HG03342 (cell line): Measurements from ENCODE around the gene PTRHD1.
"Not testable (repeated sequence)": the region's sequence is repeated elsewhere in the genome, so short reads cannot be mapped to it uniquely, and the experiment has no call there.

Source experiments
- ATAC-seq: cut with Tn5 transposase; IDR thresholded peaks from one replicate; pipeline ENCODE4 v1.9.1; 2021; ENCODE audit warnings: mild to moderate bottlenecking, moderate library complexity; ENCODE audit not compliant: unreplicated experiment

PTRHD1 gene, protein sequence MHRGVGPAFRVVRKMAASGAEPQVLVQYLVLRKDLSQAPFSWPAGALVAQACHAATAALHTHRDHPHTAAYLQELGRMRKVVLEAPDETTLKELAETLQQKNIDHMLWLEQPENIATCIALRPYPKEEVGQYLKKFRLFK

DNA sequence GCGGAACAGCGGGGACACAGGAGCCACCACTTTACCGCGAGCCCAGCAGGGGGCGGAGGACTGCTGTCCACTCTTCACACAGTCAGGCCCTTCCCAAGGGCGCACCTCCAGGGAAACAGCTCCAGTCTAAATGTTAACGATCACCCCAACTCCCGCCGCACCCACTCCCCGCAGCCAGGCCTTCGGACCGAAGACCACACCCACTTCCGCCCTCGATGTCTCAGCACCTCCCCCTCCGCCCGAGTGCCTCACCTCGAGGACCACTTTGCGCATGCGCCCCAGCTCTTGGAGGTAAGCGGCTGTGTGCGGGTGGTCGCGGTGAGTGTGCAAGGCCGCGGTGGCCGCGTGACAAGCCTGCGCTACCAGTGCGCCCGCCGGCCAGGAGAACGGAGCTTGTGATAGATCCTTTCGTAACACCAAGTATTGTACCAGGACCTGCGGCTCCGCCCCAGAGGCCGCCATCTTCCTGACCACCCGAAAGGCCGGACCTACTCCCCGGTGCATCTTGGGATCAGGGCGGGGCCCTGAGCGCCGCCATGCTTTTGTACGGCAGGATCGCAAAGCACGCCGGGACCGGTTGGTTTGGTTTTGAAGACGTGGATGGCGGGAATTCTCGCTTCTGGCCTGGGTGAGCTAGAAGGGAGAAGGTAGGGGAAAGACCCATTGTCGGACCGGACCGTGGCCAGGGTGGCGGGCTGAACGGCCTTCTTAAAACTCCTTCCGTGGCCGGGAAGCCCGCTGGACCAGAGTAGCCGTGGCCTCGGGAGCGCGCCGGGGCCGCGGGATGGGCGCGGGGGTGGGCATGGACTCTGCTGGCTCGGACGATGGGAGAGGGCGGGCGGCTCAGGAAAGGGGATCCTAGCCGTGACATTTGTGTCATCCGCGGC, at the start of gene PTRHD1, which contains the start of gene CENPO:
PTRHD1 (minus strand) TSS at position 518 of the 887 bp plus-strand sequence; CDS start at position 504, 14 bp downstream.
CENPO (plus strand) TSS at position 552 of the 887 bp plus-strand sequence. CDS start 495 bp downstream, outside the sequence.
- peak; percentile 91 for ATAC-seq

DNA sequence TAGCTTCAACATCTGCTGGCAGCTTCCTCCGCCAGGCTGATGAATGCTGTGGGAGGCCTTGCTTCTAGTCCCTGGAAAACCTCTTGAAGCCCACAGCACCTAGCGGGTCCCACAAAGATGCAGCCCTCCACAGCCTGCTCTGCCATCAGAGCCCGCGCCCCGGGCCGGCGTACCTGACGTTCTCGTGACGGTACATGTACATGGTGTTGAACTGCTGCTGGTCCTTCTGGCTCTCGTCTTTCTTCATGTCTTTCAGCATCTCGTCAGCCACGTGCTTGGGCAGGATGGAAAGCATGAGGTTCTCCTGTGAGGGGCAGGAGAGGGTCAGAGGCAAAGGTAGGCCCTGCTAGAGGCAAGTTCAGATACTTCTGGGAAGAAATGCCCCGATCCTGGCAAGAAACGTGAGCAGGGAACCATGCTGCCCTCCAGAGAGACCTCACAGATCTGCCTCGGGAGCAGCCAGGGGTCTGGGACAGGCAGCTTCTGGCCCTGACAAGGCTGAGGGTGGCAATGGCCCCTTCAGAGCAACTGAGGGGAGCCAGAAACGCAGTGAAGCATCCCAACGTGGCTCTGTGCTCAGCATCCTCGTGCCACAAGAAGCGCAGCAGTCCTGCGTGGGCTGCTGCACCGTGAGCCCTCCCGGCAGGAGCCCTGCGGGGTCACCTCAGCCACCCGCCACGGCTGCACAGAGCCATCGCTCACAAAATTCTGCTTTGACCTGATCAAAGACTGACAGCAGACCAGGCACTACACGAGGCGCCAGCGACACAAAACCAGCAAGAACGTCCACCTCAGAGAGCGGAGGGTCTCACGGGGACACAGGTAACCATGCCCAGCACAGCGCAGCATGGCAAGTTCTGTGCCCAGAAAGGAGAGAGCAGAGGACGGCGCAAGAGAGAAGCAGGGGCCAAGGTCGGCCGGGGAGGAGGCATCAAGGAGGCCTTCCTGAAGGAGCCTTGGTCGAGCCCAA, 49.2 kb upstream of the PTRHD1 start:
- no peak for ATAC-seq

DNA sequence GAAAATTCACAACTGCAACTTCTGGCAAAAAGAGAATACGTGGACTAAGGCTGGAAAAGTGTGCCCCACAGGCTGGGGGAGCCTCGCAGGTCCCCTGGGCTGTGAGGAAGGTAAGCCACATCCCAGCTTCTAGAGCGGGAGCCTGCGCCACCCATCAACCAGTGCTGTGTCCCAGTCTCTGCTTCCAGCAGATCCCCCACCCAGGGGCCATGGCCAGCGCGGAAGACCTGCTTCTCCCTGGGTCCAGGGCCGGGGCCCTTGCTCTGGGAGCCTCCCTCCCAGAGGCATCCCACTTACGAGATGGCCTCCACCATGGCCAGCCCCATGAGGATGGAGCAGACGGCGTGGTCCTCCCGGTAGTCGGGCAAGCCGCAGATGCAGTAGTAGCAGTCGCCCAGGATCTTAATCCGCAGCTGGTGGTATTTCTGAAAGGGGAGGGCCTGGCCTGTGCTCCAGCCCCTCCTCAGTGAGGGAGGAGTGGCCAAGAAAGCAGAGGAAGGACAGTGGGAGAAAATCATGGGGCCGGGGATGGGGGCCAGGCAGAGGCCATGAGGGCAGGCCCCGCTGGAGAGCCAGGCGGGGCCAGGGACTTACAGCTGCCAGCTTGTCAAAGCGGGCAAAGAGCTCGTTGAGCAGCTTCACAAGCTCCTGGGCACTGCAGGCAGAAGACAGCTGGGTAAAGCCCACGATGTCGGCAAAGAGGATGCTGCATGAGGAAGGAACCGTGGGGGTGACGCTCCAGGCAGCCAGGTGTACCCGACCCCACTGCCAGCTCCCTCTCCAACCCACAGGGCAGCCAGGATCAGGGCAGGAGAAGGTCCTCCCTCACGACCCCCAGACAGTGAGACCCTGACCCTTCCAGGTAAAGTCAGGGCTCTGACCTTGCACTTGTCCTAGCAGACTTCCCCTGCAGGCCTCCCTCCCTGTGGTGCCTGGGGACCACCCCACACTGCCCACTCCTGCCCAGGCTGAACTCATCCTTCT, 48.1 kb upstream of the PTRHD1 start:
- ATAC-seq, result no peak

DNA sequence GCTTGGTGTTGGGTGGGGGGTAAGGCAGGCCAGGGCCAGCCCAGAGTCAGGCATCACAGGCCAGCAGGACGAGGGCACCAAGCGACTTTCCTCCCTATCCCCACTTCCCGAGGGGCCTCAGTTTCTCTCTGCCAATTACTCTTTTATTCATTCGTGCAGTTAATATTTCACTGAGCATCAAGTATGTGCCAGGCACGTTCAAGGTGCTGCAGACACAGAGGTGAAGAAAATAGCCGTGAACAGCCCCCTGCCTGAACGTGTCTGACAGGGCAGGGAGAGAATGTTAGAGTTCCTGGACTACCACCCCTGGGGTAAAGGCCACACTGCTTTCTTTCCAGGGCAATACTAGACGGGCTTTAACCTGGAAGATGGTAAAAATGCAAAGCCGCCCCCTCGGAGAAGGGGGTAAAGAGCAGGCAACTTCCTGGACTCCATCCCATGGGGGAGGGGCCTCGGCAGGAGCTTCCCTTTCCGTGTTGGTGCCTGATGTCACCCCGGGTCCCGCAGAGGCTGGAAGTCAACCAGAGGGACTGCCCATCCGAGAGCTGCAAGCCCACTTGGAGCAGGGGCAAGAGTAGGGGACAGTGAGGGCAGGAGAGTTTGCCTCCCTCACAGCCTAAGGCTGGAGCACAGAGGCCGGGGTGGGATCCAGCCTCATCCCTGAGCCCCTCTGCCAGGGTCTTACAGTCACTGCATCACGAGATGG, 47.1 kb upstream of the PTRHD1 start:
- ATAC-seq, result no peak

DNA sequence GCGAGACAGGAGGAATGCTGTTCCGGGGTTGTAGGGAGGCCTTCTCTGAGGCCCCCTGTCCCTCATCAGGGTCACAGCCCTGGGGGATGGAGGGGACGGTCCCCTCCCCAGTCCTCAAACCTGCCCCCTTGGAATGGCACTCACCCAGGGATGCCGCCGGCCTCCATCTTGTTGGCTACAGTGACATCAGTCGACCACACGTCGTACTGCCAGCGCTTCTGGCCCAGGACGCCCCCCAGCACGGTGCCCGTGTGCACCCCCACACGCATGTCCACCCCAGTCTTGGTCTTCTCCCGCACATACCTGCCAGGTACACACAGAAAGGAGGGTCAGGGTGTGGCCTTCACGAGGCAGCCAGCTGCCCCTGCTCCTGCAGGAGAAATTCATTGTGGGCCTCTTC, 46.5 kb upstream of the PTRHD1 start:
- ATAC-seq, result no peak

DNA sequence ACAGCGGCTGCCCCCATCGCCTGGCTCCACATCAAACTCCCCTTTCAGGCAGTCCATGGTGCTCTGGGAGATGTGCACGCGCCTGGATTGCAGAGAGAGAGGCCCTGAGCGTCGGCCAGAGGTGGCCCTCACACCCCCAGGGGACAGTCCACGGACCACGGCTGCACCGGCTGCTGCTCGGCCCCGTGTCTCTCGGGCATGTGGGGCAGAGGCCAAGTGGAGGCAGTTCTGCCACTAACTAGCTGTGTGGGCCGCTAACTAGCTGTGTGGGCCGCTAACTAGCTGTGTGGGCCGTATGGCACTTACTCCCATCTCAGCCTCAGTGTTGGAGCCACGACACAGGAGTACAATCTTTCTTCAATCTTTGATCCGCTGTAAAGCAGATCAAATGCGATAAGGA, 45.4 kb upstream of the PTRHD1 start:
- ATAC-seq, result no peak

DNA sequence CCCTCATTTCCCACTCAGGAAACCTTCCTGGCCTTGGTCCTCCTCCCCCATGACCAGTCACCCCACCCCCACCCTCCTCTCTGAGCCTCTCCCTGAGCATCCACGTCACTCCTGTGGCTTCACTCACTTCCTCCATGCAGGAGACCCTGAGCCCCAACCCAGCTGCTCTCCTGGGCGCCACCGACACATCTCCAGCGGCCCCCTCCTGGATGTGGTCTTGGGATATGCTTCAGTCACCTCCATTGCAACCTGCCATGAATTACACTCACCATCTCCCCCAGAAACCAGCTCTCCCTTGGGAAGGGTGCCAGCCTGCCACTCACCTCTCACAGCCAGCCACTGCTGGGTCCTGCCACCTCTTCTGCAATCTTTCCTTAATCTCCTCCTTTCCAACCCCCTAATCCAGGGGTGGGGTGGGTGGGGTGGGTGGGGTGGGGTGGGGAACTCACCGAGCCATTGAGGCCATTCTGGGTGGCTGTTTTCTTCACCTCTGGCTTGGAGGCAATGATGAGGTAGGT, 44.9 kb upstream of the PTRHD1 start:
- no peak for ATAC-seq

DNA sequence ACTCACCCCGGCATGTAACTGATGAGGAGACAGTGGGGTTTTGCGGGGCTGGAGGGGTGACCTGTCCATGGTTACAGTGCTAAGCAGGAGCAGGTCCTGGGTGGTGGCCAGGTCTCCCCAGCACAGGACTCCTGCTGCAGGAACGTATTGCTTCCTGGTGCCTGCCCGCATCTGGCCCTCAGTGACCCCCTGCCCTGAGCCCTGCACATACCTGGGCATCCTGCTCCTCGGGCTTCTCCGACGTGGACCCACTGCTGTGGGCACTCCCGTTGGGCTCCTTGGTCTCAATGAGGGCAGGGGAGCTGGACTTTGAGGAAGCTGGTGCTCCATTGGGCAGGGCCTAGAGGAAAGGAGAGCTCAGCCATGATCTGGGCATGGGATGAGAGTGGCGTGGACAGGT, 43.5 kb upstream of the PTRHD1 start:
- no peak for ATAC-seq

DNA sequence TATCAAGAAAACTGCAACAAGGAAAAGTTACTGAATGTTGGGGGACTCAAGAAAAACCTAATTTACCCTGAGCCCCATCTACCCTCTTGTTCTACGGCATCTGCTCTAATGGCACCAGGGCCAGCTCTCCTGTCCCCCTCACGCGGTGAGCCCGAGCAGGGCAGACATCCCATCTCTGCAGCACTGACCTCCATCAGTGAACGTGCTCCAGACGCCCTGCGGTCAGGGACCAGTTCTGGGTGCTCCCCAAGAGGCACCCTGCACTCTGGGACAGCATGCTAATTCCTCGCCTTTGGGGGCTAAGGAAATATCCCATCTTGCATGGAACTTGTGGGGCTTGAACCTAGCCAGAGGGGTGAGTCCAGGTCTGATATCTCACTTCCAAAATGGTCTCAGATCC, 43.0 kb upstream of the PTRHD1 start:
- ATAC-seq, result no peak

DNA sequence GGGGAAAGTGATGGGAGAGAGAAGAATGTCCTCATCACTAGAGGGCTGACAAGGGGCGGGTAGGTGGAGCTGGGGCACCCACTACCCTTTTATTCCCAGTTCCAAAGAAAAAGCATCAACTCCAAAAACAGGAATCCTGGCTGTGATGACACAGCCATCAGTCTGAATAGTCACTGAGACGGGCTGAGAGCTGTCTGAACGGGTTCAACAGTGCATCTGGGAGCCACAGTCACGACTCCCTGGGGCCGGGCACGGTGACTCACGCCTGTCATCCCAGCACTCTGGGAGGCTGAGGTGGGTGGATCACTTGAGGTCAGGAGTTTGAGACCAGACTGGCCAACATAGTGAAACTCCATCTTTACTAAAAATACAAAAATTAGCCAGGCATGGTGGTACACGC, 42.2 kb upstream of the PTRHD1 start:
- not testable (repeated sequence) for ATAC-seq

DNA sequence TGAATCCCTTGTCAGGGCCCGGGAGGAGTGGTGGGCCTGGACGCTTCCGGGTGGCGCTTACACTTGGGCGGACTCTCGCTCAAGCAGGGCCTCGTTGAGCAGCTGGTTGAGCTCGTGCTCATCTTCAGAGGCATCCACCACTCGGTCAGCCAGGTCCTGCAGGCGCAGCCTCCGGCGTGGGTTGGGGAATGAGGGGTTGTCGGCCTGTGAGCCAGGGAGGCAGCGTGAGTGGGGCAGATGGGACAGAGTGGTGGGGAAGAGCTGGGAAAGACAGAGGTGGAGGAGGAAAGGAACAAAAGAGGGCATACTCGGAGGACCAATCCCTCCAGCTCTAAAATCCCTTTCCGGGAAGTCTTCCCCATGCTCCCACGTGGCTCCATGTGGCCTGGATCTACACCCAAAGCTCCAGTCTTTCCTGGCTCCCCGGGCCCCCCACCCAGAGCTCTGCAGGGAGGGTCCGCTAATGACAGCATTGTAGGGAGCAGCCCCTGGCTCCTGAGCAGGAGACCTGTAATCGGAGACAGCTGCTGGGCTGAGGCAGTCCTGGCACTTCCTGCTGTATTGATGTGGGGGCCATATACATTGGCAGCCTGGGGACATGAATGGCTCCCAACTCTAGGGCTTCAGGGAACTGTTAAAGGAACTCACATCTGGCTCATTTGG, 41.7 kb upstream of the PTRHD1 start:
- ATAC-seq, result no peak

DNA sequence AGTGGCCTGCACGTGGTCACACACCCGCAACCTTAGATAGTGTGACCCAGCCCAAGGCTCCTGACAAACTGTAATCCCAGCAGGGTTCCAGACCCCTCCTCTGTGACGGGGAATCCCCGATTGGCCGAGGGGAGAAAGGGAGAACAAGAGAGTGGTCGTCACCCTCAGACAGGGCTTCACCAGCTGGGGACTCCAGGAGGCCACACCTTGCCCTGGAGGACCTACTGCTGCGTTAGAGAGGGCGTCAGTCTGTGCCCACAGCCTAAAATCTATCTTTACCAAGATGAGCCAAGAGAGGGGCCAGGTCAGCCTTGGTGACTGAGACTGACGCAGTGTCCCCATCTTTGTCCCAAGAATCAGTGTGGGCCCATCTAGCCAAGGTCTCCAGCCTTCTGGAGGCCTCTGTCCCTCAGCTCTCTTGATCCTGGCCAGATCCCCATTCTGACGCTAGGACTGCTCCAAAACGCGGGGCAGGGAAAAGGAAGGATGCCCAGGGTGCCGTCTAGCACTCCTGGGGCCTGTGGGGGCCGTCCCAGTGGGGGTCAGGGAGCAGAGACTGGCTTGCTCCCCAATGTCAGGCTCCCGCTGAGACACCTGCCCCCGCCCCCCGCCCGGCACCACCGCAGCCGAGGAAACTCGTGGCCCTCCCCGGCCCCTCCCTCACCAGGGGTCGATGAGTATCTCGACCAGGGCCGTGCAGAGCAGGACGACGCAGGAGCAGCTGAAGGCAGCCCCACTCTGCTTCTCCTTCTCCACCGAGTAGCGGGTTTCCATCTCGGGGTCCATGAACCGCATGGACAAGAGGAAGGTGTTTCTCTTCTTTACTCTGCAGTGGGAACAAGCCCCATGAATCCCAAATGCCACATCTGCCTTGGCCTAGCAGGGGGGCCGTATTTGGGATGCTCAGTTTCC, 40.9 kb upstream of the PTRHD1 start:
- ATAC-seq, result no peak

DNA sequence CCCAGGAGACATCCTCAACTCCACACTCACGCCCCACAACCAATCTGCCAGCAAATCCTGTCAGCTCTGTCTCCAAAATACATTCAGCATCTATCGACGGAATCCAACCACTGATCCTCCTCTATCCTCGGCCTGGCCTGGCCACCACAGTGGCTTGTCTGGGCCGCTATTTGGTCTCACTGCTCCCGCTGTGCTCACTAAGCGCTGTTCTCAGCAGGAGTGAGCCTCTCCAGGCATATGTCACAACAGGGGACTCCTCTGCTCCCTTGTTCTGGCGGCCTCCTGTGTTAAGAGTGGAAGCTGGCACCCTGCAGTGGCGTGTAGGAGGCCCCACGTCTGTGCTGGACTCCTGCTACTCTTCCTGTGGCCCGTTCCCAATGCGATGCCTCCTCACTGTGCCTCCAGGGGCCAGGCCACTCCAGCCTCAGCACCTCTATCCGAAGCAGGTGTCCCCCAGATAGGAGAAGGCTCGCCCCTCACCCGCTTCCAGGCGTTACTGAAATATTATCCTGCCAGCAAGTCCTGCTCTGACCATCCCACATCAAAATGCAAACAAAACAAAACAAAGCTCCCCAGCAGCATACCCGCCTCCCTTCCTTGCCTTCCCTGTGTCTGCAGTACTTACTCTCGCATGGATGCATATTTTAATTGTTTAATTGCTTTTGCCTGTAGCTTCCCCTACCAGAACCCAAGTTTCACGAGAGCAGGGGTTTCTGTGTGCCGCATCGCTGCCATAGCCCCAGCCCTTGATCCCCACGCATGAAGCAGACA, 39.9 kb upstream of the PTRHD1 start:
- no peak for ATAC-seq

DNA sequence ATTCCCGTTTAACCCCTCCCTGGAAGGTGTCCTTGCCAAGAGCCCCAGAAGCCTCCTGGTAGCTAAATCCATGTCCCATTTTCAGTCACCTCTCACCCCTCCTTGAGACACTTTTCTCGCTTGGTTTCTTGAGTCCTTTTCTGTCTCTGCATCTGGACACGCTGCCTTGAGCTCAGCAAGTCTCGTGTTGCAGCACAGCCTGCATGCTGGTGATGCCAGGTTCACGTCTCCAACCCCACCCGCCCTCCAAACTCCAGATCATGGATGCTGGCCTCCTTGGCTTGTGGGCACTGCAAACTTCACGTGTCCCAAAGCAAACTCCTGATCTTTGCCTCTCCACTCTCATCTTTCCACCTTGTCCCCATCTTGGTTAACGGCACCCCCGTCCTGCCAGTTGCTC, 39.3 kb upstream of the PTRHD1 start:
- no peak for ATAC-seq

DNA sequence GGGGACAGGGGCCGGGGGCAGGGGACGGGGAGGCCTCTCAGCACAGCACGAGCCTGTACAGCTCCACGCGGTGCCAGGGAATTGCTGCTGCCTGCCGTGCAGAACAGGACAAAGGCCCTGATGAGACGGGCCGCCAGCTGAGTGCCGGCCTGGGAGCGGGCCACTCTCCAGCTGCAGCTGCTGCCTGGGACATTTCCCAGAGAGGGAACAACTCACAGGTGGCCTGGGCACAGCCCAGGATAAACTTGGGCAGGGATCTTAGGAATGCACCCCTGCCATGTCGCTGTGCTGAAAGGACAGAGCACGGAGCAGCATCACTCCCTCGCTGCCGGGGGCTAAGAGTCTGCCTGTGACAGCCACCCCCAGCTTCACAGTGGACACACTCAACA, 38.9 kb upstream of the PTRHD1 start:
- no peak for ATAC-seq

DNA sequence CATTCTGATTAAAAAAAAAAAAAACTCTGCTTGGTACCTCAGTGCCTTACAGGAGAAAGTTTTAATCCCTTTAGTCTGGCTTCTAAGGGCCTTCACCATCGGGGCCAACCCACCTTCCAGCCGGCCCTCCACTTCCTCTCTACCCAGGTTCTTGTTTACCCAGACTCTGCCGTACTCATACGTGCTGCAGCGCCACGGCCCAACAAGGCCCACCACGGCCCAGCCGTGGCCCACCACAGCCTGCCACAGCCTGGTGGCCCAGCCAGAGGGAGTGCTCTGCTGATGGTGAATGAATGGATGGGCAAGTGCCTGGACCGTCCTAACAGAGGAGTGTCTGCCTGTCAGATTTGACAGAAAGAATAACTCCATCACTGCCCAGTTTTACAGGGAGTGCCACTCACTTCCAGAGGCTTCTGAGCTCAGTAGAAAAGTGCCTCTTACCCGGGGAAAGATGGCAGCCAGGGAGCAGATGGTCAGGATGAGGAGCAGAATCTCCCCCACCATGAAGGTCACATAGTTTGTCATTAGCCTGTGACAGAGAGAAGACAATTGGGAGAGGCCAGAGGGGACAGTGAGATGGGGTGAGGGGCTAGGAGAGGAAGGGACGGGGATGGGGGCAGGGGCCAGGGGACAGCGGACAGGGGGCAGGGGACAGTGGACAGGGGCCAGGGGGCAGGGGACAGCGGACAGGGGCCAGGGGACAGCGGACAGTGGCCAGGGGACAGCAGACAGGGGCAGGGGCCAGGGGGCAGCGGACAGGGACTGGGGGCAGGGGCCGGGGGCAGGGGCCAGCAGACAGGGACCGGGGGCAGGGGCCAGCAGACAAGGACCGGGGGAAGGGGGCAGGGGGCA, 38.3 kb upstream of the PTRHD1 start:
- ATAC-seq, result no peak
